HFFc6 (cell line): Measurements from ENCODE around the gene PLXNB2. TPM values are rescaled to one million over a fixed set of nuclear protein-coding genes. Genes with fewer than 3 reads are reported as not detected.
A peak's percentile ranks its signal among the peaks of the same experiment; 100 is the strongest.

Experiments
- DNase-seq: peaks from one replicate; pipeline ENCODE4 v3.0.0-alpha.2; 2018
- H3K27ac Mint-ChIP-seq: 2 replicates; pipeline ENCODE4 v1.8.0; 2020; ENCODE audit warnings: mild to moderate bottlenecking, mixed read lengths
- H3K27me3 Mint-ChIP-seq: 2 replicates; pipeline ENCODE4 v1.8.0; 2021; ENCODE audit warnings: mild to moderate bottlenecking, moderate library complexity, mixed read lengths; ENCODE audit not compliant: insufficient read depth
- H3K36me3 Mint-ChIP-seq: 2 replicates; pipeline ENCODE4 v1.8.0; 2021; ENCODE audit warnings: low read depth, mixed read lengths
- H3K4me1 Mint-ChIP-seq: 2 replicates; pipeline ENCODE4 v1.8.0; 2020; ENCODE audit warnings: low read depth, mixed read lengths
- H3K4me3 Mint-ChIP-seq: 2 replicates; pipeline ENCODE4 v1.8.0; 2020; ENCODE audit warnings: mild to moderate bottlenecking, moderate library complexity, mixed read lengths
- H3K9me3 Mint-ChIP-seq: 2 replicates; pipeline ENCODE4 v1.8.0; 2020; ENCODE audit warnings: mild to moderate bottlenecking, mixed read lengths
- CTCF ChIP-seq: fragments of 200-600 bp; sonication (generic); IDR thresholded peaks from 2 replicates; pipeline ENCODE4 v1.5.0; 2021; ENCODE audit warnings: antibody characterized with exemption, mild to moderate bottlenecking
- total RNA-seq, 6 experiments: library from RNA; stranded (reverse); fragmentation: NEBNext Ultra II Directional; extraction: Animal tissue kit (Norgen Biotek cat#: 25700); gene quantifications; 2 replicates in 1 of 6; 3 replicates in 5 of 6; pipeline ENCODE4 v1.2.3, GENCODE V29; 2021

The PLXNB2 gene
- total RNA-seq, 6 experiments from 2014 or later = 280 to 370 (median 291) TPM

GRCh38 chr22:50260434-50260800 lies 47.0 kb downstream of the PLXNB2 start:
- H3K4me3 Mint-ChIP-seq = peak overlapping the region; percentile 84
- H3K9me3 Mint-ChIP-seq = no peaks in the 10 kb centered on the region
- peaks cover 2% of the 10 kb centered on the region for H3K27me3 Mint-ChIP-seq
- no peak for DNase-seq
- peaks cover 8% of the 10 kb centered on the region for H3K4me1 Mint-ChIP-seq
- H3K27ac Mint-ChIP-seq = peak overlapping the region; percentile 74
- H3K36me3 Mint-ChIP-seq = no peaks in the 10 kb centered on the region
- no peak for TF ChIP-seq CTCF

- Mint-ChIP-seq H3K36me3 (no peaks in the 10 kb centered on the region), H3K4me1 (peaks cover 8% of the 10 kb centered on the region), H3K27ac (no peak overlapping the region), H3K4me3 (peak overlapping the region; percentile 57), H3K27me3 (peaks cover 2% of the 10 kb centered on the region), H3K9me3 (no peaks in the 10 kb centered on the region)
- DNase-seq = no peak
- no peak for TF ChIP-seq CTCF
Observed at GRCh38 chr22:50259302-50259701, 48.1 kb downstream of the PLXNB2 start.

GRCh38 chr22:50258361-50259292 lies 48.8 kb downstream of the PLXNB2 start:
- TF ChIP-seq CTCF = no peak
- no peaks in the 10 kb centered on the region for H3K9me3 Mint-ChIP-seq
- peak overlapping the region; percentile 38; the same call in 1 of the 2 replicates for H3K4me3 Mint-ChIP-seq
- no peak for DNase-seq
- H3K4me1 Mint-ChIP-seq = peaks cover 8% of the 10 kb centered on the region
- H3K27ac Mint-ChIP-seq = no peak overlapping the region
- peaks cover 2% of the 10 kb centered on the region for H3K27me3 Mint-ChIP-seq
- no peaks in the 10 kb centered on the region for H3K36me3 Mint-ChIP-seq

- H3K9me3 Mint-ChIP-seq = no peaks in the 10 kb centered on the region
- TF ChIP-seq CTCF = no peak
- no peak for DNase-seq
- H3K4me3 Mint-ChIP-seq = no peak overlapping the region
- H3K4me1 Mint-ChIP-seq = peaks cover 7% of the 10 kb centered on the region
- no peak overlapping the region for H3K27ac Mint-ChIP-seq
- H3K27me3 Mint-ChIP-seq = peaks cover 2% of the 10 kb centered on the region
- H3K36me3 Mint-ChIP-seq = no peaks in the 10 kb centered on the region
Observed at GRCh38 chr22:50257451-50258360, 49.7 kb downstream of the PLXNB2 start.

GRCh38 chr22:50257041-50257440 lies 50.4 kb downstream of the PLXNB2 start:
- Mint-ChIP-seq H3K36me3 (no peaks in the 10 kb centered on the region), H3K4me3 (no peak overlapping the region), H3K27me3 (peaks cover 2% of the 10 kb centered on the region), H3K4me1 (peaks cover under 1% of the 10 kb centered on the region), H3K27ac (no peak overlapping the region), H3K9me3 (no peaks in the 10 kb centered on the region)
- DNase-seq = no peak
- TF ChIP-seq CTCF = no peak
